SIG-M5 (cell line): ENCODE data around the gene PDE11A.

Experiments used
- DNase-seq: peaks from one replicate; lab custom pipeline; 2025; lab: John Stamatoyannopoulos, UW

The PDE11A gene

DNA sequence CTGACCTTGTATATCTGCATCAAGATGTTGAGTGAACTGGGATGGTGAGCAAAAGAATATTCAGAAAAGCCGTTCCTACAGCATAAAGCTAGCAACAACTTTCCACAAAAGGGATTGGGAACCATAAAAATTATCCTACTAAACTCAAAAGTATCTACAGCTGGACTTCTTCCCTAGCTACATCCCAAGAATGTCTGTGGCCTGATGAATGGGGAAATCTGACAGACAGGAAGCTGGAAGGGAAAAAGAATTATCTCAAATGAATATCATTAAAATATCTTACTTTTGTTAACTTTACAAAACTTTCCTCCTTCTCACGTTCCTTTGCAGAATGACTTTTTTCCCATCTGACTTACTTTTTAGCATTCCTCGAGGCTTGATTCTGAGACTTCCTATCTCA lies 150.9 kb downstream of the PDE11A start:
- DNase-seq = no peak

- no peak for DNase-seq
Observed at GRCh38 chr2:177917169-177917568, 155.4 kb downstream of the PDE11A start.

GRCh38 chr2:177916342-177916741 lies 156.2 kb downstream of the PDE11A start:
- DNase-seq = no peak

DNA sequence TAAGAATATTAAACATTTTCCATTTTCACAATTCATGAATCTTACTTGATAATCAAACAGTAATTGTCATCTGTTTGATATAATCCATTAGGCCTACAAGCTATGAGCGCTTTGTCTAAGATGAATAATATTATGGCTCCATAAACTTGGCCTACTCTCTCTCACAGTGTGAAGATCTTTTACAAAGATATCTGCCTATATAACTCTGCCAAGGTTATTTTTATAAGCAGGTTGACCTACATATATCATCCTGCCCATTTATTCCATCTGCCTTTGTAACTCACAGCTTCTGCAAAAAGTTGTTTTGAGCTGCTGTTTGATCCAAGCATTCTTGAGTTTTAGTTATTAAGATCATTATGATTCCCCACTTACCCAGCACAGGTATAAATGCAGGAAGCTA lies 158.3 kb downstream of the PDE11A start:
- DNase-seq = no peak

DNA sequence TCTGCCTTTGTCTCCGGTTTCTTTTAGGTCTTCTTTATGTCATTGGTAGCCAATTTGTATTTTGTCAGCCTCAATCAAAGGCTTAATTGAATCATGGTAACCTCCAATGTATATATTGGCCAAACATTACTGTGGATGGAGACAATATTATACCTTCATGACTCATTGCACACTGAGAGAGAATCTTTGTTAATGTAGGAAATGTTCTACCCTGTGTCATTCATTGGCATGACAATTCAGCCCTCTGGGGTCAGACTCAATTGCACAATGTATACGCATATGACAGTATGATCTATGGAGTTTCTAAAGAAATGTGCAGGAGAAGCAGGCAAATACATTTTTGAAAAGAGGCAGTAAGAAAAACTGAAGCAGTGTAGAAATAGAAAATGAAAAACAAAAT lies 162.6 kb downstream of the PDE11A start:
- DNase-seq = no peak

DNA sequence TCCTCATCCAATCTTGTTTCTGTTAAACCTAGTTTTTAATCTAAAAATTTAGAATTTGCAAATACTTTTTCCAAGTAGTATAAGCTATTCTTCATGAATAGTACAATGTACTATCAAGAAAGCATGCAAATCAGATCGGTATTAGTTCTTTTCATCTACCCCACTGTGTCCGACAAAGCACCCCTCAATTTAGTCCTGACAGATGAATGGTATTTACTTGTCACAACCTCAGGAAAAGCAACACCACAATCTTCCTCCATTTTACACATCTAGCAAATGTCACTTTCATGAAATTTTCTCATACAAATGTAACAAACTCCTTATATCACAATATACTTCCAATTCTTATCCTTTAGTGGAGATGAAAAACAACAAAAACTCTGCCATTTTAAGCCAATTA lies 163.8 kb downstream of the PDE11A start:
- no peak for DNase-seq

DNA sequence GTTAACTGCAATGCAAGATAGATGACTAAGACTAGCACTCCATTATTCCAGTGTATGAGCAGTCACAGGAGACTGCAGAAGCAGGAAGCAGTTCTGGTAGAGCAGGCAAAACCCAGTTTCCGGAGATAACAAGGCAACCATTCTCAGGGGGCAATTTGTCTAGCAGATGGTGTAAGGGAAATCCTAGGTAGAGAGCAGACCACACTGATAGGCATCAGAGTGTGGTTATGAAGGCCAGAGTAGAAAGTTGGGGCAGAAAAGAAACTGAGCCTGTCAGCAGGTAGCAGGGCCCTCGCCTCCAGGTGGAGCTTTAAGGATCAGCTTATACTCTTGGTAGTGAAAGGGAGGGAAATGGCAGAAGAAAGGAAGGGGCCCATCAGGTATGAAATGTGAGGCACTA lies 164.4 kb downstream of the PDE11A start:
- no peak for DNase-seq

- DNase-seq = no peak
Observed at GRCh38 chr2:177906041-177906718, 166.4 kb downstream of the PDE11A start.

DNA sequence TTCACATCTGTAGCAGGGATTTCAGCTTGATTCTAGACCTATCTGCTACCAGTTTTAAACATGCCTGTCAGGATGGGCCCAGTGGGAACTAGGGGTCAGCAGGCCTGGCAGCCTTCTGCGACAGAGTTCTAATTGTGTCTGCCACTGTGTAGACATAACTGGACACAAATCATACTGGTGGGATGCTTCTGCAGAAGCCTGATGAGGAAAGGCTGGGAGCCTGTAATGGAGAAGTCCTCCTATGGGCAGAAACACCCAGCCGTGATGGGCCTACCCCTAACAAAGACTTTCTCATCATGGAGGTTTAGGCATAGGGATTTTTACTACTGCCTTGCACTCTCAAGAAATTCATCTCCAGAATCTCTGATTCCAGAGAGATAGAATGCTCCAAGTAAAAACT lies 166.9 kb downstream of the PDE11A start:
- DNase-seq = no peak

- DNase-seq = no peak
Observed at GRCh38 chr2:177902395-177903163, 170.0 kb downstream of the PDE11A start.

DNA sequence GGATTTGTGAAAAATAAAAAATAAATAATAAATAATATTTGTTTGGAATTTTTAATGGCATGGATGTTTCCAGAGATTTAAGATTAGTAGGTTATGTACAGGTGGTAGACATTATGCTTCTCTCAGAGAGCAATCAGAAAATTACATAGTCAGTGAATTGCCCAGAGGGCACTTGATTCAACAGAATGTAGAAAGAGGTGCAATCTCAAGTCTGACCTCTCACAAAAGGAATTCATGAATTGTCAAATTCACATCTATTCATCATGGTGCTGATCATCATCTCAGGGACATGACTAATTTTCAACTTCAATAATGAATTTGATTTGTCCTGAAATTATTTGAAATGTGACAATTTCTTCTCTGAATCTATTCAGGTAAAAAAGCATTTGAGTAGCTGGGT lies 172.5 kb downstream of the PDE11A start:
- DNase-seq = no peak

- DNase-seq = no peak
Observed at GRCh38 chr2:177897278-177897677, 175.3 kb downstream of the PDE11A start.

DNA sequence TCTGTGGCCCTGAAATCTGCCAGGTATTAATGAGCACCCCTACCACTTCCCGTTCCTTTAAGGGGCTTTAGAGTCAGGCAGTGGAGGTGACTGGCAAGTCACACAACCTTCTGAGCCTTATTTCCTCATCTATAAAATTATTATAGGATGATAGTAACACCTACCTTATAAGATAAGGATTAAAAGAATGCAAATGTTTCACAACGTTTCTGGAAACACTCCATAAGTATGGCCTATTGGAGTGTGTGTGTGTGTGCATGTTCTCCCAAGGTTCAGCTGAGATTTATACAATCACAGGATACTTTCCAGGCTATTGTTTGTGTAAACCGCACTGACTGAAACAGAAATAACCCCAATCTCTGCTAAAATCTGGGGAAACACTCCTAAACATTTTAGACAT lies 176.0 kb downstream of the PDE11A start:
- no peak for DNase-seq

- DNase-seq = no peak
Observed at GRCh38 chr2:177894546-177894945, 178.0 kb downstream of the PDE11A start.

GRCh38 chr2:177893880-177894279 lies 178.7 kb downstream of the PDE11A start:
- DNase-seq = no peak

GRCh38 chr2:177891533-177891932 lies 181.0 kb downstream of the PDE11A start:
- DNase-seq = no peak

- DNase-seq = no peak
Observed at GRCh38 chr2:177889818-177890460, 182.6 kb downstream of the PDE11A start.

GRCh38 chr2:177888581-177888980 lies 184.0 kb downstream of the PDE11A start:
- DNase-seq = no peak

DNA sequence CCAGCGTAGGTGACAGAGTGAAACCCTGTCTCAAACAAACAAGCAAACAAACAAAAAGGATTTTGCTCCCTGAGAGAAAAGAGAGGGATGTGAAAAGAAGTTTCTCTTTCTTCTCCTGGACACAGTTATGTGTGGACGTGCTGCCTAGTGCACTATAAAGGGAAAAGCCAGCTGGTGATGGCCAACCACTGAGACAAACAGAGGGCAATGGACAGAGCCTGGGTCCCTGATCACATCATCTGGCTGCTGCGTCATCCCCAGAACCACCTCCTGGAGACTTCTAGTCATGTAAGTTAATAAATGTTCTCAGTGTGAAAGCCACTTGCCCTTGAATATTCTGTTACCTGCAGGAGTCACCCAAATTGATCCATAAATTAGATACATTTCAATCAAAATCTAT lies 184.9 kb downstream of the PDE11A start:
- no peak for DNase-seq

DNA sequence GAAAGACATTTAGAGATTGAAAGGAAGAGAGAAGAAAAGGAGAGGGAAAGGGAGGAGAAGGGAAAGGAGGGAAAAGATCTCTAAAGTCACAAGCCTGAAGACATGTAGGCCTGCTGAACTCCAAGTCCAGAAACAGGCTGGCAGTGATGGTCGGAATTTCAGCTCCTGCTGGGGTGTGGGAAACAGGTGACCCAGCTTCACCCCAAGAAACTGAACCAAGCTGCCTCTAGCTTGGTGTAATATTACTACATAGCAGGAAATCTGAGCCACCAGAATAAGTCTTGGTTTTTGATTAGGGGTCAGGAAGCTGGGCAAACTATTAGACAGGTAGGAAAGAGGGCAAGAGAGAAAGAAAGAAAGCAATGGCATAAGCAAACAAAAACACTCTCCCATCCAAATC lies 185.8 kb downstream of the PDE11A start:
- no peak for DNase-seq

- no peak for DNase-seq
Observed at GRCh38 chr2:177885828-177886466, 186.6 kb downstream of the PDE11A start.

- no peak for DNase-seq
Observed at GRCh38 chr2:177883177-177883576, 189.4 kb downstream of the PDE11A start.

GRCh38 chr2:177882501-177882900 lies 190.1 kb downstream of the PDE11A start:
- no peak for DNase-seq
